Thymus (tissue), 11 donors: ENCODE results near the gene ECSIT. TPM values are rescaled to one million over a fixed set of nuclear protein-coding genes. Genes with fewer than 3 reads are reported as not detected.

Experiments used
- DNase-seq, 9 donors: peaks; one replicate each; pipeline ENCODE4 v3.0.0-alpha.2; 2013; ENCODE audit warnings: low spot score in 9 of 9, low read depth in 6 of 9, missing footprints in 1 of 9
- H3K27ac ChIP-seq, 2 donors: one replicate each; pipeline ENCODE4 v1.5.1; 2013; ENCODE audit warnings: control low read depth in 1 of 2, low read depth in 1 of 2, low read length in 1 of 2, mild to moderate bottlenecking in 1 of 2, moderate library complexity in 1 of 2
- H3K27me3 ChIP-seq, 2 donors: one replicate each; pipeline ENCODE4 v1.5.1; 2013; ENCODE audit warnings: low read length in 1 of 2; ENCODE audit not compliant: control insufficient read depth in 2 of 2, insufficient read depth in 1 of 2
- H3K36me3 ChIP-seq, 2 donors: one replicate each; pipeline ENCODE4 v1.5.1; 2013; ENCODE audit warnings: low read length in 1 of 2, mild to moderate bottlenecking in 1 of 2, moderate library complexity in 1 of 2; ENCODE audit not compliant: control insufficient read depth in 2 of 2, insufficient read depth in 2 of 2
- H3K4me1 ChIP-seq, 2 donors: one replicate each; pipeline ENCODE4 v1.5.1; 2013; ENCODE audit warnings: low read length in 2 of 2; ENCODE audit not compliant: control insufficient read depth in 2 of 2, insufficient read depth in 2 of 2
- H3K4me3 ChIP-seq, 2 donors: one replicate each; pipeline ENCODE4 v1.5.1; 2013; ENCODE audit warnings: low read length in 2 of 2, control low read depth in 1 of 2, mild to moderate bottlenecking in 1 of 2
- H3K9me3 ChIP-seq, 2 donors: one replicate each; pipeline ENCODE4 v1.5.1; 2013; ENCODE audit warnings: low read length in 1 of 2, mild to moderate bottlenecking in 1 of 2; ENCODE audit not compliant: control insufficient read depth in 2 of 2, insufficient read depth in 1 of 2
- WGBS: extraction: QIAGEN DNeasy Blood & Tissue Kit; methylation state at CpG from one replicate; pipeline ENCODE4 v1.1.7; 2013; 5-methylcytosine and 5-hydroxymethylcytosine counted together
- polyA plus RNA-seq: library from polyadenylated mRNA; stranded (reverse); fragments of 200-250 nt; gene quantifications from one replicate; pipeline ENCODE4 v1.2.3, GENCODE V29; 2013
- total RNA-seq: library from RNA; stranded (reverse); fragments of 120-200 nt; gene quantifications from one replicate; pipeline ENCODE4 v1.2.4, GENCODE V29; 2013
- donor health status: healthy.

Gene ECSIT
- total and polyA plus RNA-seq, 2 donors = 26.3 to 31.0 TPM

DNA sequence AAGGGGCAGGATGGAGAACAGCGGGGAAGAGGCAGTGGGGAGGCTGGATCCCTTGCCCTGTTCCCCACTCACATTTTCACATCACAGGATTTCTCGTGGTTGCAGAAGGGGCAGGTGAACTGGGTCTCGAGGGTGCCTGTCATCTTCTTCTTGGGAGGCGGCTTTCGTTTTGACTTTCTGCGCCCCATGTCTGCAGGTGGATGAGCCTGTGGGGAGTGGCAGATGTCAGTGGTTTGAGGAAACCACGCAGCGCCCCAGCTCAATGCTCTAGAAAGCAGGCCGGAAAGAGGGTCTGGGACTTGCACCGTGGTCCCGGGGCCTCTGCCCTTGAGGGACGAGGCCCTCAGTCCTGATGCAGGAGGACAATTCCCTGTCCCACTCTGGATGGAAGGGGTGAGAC lies 25.2 kb upstream of the ECSIT start:
- peaks cover 26 to 33% of the 10 kb centered on the region in 2 donors for H3K36me3 ChIP-seq
- H3K4me3 ChIP-seq = no peak overlapping the region
- peak in 3 of 9 donors; percentile 38 to 77 (median 50) for DNase-seq
- WGBS = 36% methylated on average over 12 of the region's 12 CpGs
- peak overlapping the region; percentile 1 to 64 for H3K27ac ChIP-seq
- peaks cover 0 to 12% of the 10 kb centered on the region in 2 donors for H3K9me3 ChIP-seq
- H3K4me1 ChIP-seq = peaks cover 12 to 43% of the 10 kb centered on the region in 2 donors
- no peaks in the 10 kb centered on the region for H3K27me3 ChIP-seq

DNA sequence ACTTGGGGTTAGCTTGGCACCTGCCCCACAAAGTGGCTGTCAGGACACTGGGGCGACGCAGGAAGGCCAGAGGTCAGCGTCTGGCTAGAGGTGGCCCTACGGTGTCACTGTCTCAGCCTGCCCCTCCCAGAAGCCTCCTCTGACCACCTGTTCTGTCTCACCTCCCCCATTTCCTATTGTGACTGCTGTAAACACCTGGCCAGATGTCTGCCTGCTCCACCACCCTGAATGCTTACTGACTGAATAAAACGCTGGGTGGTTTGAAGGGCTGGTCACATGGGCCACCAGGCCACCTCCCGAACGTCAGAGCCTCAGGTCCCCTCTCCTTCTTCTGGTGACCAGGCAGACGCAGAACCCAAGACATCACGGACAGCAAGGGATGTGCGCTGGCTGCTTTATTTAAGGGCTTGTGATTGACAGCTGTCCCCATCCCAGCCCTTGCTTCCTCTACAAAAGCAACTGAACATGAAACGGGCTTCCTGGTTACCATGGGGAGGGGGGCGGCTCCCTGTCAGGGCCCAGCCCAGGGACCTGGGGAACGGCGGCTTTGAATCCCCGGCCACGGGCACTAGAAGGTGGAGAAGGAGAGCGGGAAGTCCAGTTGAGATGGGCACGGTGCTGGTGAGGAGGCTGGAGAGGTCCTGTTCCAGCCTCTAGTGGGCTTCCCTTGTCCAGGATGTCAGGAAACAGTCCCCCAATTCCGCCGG lies 23.9 kb upstream of the ECSIT start:
- H3K27me3 ChIP-seq = no peaks in the 10 kb centered on the region
- H3K27ac ChIP-seq = peak overlapping the region in 1 of 2 donors; percentile 73
- H3K4me1 ChIP-seq = peaks cover 4 to 34% of the 10 kb centered on the region in 2 donors
- no peak overlapping the region for H3K4me3 ChIP-seq
- peaks cover 0 to 12% of the 10 kb centered on the region in 2 donors for H3K9me3 ChIP-seq
- 91% methylated on average over 20 of the region's 20 CpGs for WGBS
- H3K36me3 ChIP-seq = peaks cover 26 to 33% of the 10 kb centered on the region in 2 donors
- DNase-seq = peak in 1 of 9 donors; percentile 39

DNA sequence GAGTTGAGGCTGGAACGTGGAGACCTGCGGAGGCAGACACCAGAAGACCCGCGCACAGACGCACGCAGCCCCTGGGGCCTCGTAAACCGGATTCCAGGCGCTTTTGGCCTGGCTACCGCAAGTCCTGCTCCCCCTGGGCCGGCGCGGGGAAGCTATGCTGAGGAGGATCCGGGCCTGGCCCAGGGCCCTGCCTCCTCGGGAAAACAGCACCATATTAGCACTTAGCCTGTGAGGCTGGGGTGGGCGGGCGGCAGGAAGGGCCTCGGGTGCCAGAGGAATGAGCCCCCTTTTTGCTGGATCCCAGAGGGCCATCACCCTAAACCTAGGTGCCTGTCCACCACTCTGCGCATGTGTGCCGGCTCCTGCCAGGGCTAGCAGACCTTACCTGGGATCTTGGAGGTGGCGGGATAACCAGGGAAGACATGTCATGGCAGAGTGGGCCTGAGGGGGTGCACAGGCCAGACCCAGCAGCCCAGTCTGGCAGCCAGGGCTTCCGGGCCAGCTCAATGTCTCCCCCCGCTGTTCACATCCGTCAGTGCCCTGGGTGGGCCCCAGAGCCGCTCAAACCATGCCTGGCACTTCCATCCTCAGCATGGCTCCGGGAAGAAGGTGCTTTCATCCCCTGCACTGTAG lies 22.8 kb upstream of the ECSIT start:
- H3K4me1 ChIP-seq = peaks cover 3 to 28% of the 10 kb centered on the region in 2 donors
- no peaks in the 10 kb centered on the region for H3K27me3 ChIP-seq
- H3K27ac ChIP-seq = no peak overlapping the region
- H3K36me3 ChIP-seq = peaks cover 26 to 33% of the 10 kb centered on the region in 2 donors
- peaks cover 0 to 12% of the 10 kb centered on the region in 2 donors for H3K9me3 ChIP-seq
- no peak for DNase-seq
- WGBS = 94% methylated on average over 26 of the region's 26 CpGs
- H3K4me3 ChIP-seq = no peak overlapping the region

DNA sequence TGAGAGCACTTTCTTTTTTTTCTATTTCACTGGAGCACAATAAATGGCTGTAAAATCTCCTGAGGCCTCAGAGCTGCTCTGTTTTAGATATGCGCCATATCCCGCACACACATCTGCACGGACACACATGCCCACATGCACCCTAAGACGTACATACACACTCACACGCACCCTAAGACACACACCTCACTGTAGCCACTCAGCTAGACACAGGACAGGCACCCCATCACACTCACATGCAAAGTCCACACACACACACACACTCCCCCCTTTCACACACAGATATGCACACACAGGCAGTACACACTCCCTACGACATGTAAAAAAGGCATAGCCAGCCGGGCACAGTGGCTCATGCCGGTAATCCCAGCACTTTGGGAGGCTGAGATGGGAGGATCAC lies 21.3 kb upstream of the ECSIT start:
- Histone ChIP-seq H3K27ac (no peak overlapping the region), H3K4me1 (peaks cover 3 to 28% of the 10 kb centered on the region in 2 donors), H3K36me3 (peaks cover 26 to 27% of the 10 kb centered on the region in 2 donors), H3K4me3 (no peak overlapping the region), H3K27me3 (no peaks in the 10 kb centered on the region), H3K9me3 (peaks cover 0 to 12% of the 10 kb centered on the region in 2 donors)
- no peak for DNase-seq
- WGBS = 97% methylated on average over 8 of the region's 8 CpGs

DNA sequence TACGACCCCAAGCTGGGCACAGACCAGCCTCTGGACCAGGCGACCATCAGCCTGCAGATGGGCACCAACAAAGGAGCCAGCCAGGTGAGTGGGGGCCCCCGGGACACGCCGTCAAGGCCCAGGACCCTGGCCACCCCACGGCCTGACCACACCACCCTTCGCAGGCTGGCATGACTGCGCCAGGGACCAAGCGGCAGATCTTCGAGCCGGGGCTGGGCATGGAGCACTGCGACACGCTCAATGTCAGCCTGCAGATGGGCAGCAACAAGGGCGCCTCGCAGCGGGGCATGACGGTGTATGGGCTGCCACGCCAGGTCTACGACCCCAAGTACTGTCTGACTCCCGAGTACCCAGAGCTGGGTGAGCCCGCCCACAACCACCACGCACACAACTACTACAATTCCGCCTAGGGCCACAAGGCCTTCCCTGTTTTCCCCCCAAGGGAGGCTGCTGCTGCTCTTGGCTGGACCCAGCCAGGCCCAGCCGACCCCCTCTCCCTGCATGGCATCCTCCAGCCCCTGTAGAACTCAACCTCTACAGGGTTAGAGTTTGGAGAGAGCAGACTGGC lies 20.5 kb upstream of the ECSIT start:
- H3K27me3 ChIP-seq = no peaks in the 10 kb centered on the region
- H3K4me1 ChIP-seq = peaks cover 3 to 26% of the 10 kb centered on the region in 2 donors
- H3K27ac ChIP-seq = no peak overlapping the region
- WGBS = 97% methylated on average over 24 of the region's 24 CpGs
- H3K36me3 ChIP-seq = peaks cover 25 to 26% of the 10 kb centered on the region in 2 donors
- H3K9me3 ChIP-seq = peaks cover 0 to 12% of the 10 kb centered on the region in 2 donors
- no peak for DNase-seq
- H3K4me3 ChIP-seq = no peak overlapping the region

DNA sequence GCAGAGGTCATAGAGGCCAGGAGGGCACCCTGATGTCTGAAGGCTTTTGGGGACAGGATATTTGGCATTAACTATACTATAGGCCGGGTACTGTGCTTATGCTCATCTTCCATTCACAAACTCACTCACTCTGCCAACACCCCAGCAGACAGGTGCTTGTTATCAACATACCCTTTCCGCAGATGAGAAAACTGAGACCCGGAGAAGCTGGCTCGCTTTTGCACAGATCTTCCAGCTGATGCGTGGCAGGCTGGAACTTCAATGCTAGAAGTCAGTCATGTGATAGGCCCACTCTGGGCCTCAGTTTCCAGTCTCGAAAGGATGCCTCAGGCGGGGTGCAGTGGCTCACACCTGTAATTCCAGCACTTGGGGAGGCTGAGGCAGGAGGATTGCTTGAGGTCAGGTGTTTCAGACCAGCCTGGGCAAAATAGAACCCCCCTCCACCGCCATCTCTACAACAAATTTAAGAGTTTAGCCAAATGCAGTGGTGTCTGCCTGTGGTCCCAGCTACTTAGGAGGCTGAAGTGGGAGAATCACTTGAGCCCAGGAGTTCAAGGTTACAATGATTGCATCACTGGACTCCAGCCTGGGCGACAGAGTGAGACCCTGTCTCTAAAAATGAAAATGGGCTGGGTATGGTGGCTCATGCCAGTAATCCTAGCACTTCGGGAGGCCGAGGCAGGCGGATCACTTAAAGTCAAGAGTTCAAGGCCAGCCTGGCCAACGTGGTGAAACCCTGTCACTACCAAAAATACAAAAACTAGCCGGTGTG lies 19.2 kb upstream of the ECSIT start:
- peaks cover 12 to 15% of the 10 kb centered on the region in 2 donors for H3K36me3 ChIP-seq
- H3K4me3 ChIP-seq = no peak overlapping the region
- H3K9me3 ChIP-seq = peaks cover 0 to 5% of the 10 kb centered on the region in 2 donors
- DNase-seq = no peak
- no peak overlapping the region for H3K27ac ChIP-seq
- H3K4me1 ChIP-seq = peaks cover 0 to 12% of the 10 kb centered on the region in 2 donors
- 96% methylated on average over 14 of the region's 14 CpGs for WGBS
- H3K27me3 ChIP-seq = no peaks in the 10 kb centered on the region

DNA sequence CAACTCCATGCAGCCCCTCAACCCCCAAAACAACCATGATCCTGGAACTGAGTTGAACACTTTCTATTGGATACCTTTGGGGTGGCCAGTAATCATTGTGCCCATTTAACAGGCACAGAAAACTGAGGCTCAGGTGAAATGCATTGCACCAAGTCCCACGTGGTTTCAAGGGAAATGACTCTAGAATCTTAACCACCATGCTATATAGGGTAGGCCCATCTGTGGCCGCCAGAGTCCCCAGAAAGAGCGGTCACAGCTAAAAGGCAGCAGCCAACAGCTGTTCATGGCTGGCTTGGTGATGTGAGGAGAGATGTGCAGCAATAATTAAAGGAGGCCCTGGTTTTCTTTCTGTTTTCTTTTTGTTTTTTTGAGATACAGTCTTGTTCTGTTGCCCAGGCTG lies 12.3 kb upstream of the ECSIT start:
- no peak for DNase-seq
- Histone ChIP-seq H3K4me3 (no peak overlapping the region), H3K27me3 (peaks cover 20 to 50% of the 10 kb centered on the region in 2 donors), H3K27ac (no peak overlapping the region), H3K36me3 (no peaks in the 10 kb centered on the region), H3K9me3 (peaks cover 0 to 1% of the 10 kb centered on the region in 2 donors), H3K4me1 (peaks cover 0 to 6% of the 10 kb centered on the region in 2 donors)
- 74% methylated on average over 3 of the region's 3 CpGs for WGBS

DNA sequence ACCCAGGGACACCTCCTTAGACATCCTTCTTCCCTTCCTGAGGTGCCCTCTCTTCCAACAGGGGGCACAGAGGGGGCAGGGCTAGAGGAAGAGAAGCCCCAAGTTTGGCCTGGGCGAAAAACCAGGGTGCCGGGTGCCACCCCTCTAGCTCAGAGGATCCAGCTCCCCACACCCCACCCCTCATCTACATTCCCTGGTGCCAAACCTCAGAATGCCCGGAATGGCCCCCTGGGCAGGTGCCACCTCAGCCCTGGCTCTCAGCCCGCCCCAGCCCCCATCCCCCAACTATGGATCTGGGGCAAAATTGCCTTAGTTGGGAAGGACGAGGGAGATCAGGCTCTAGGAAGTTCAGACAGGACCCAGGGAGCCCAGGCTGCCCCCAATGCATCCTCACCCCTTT lies 11.7 kb upstream of the ECSIT start:
- 83% methylated on average over 5 of the region's 5 CpGs for WGBS
- Histone ChIP-seq H3K4me1 (peaks cover 0 to 10% of the 10 kb centered on the region in 2 donors), H3K4me3 (no peak overlapping the region), H3K36me3 (no peaks in the 10 kb centered on the region), H3K9me3 (peaks cover 0 to 3% of the 10 kb centered on the region in 2 donors), H3K27me3 (peaks cover 20 to 55% of the 10 kb centered on the region in 2 donors), H3K27ac (no peak overlapping the region)
- no peak for DNase-seq
